NCI-H748 (cell line): ENCODE results near the gene KCNJ6.
"Not testable (repeated sequence)": the region's sequence is repeated elsewhere in the genome, so short reads cannot be mapped to it uniquely, and the experiment has no call there.

Experiments used
- DNase-seq: peaks from one replicate; lab custom pipeline; 2025; ENCODE audit not compliant: unreplicated experiment; lab: John Stamatoyannopoulos, UW

The KCNJ6 gene, protein sequence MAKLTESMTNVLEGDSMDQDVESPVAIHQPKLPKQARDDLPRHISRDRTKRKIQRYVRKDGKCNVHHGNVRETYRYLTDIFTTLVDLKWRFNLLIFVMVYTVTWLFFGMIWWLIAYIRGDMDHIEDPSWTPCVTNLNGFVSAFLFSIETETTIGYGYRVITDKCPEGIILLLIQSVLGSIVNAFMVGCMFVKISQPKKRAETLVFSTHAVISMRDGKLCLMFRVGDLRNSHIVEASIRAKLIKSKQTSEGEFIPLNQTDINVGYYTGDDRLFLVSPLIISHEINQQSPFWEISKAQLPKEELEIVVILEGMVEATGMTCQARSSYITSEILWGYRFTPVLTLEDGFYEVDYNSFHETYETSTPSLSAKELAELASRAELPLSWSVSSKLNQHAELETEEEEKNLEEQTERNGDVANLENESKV

DNA sequence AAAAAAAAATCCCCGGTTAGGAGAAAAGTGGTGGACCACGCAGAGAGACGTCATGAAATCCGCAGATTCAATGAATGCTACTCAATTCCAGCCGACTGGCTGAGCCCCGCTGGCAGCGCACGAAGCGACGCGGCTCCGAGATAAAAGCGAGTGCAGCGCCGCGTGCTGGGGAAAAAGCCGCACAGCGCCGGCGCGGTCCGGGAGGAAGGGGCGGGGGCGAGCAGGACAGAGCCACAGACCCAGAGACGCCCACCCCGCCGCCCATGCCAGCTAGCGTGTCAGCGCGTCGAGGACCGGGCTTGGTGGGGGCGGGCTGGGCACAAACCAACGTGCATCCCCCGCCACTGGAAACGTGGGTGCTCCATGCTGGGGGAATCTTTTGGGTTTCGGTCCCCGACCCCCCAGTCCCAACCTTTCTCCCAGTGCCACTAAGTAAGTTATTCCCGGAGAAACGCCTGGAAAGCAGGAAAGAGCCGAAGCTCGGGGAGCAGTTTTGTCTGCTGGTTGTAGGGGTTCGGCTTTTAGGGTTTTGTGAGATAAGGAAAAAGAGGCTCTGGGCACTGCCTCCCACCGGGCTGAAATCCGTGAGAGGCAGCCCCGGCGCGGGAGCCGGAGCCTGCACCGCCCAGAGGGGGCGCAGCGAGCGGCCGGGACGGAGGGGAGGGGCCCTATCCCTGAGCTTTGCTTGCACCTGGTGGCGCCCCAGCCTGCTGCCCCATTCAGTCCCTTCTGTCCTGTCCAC is at the start of gene KCNJ6:
Gene KCNJ6, minus strand, starts transcription at position 148 of the 742 bp plus-strand sequence. CDS start 75,775 bp downstream, outside the sequence.
- peak; percentile 92 for DNase-seq

DNA sequence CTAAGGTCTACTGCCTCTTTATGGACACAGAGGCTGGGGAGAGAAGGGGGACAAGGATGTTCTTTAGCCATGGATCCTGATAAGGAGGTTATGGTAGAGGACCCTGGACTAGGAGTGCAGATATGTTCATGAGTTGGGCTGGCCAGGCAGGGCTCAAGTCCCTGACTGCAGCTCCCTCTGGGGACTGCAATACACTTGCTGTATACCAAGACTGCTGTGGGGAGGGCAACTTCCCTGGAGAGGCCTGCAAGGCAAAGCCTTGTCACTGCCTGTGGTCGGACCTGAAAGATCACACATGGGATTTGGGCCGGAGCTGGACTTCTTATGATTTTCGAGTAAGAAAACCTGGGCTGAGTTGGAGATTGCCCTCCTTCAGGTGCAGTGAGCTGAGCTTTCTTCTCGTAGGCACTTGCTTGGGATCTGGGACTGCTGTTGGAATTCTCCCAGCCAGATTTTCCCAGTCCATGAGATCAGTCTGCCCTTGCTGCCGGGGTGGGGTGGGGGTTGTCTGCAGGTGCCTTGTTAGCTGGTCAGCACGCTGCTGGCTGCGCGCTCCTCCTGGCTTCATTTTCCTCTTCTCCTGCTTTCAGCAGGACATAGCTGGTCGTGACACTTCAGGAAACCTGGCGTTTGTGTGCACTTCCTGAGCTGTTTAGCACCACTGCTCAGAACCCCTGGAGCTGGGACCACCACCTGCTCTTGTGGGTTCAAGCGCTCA is 49.0 kb upstream of the KCNJ6 start:
- DNase-seq = no peak

DNA sequence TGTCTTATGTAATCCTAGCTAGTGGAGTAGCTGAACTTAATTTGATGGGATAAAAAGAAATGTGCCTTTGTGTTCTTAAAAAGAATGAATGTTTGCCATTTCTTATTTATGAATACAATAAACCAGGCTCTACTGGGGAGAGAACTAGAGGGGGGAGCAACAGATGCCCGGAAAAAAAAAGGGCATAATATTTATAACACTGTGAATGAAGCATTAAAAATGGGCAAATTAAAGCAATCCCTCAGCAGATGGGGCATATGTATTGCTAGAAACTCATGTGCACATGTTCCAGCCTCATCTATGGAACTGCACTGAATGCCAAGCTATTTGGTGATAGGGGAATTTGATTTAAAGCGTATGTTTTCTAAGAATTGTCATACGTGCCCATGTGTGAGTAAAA is 42.3 kb upstream of the KCNJ6 start:
- DNase-seq = no peak

DNA sequence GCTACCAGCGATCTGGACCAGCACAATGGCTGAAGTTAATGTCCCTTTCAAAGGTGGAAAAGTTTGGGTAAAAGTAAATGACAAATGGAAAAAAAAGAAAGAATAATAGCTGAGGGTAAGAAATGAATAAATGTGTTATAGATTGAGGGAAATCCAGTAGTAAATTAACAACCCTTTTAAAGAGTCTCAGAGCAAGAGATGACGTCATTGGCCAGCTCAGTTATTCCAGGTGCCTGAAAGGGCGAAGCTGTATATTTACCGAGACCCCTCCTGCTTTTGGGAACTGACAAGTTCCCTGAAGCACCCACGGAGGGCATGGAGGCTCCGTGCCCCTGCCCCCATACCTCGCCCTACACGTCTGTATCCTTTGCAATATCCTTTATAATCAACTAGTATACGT is 40.5 kb upstream of the KCNJ6 start:
- no peak for DNase-seq

DNA sequence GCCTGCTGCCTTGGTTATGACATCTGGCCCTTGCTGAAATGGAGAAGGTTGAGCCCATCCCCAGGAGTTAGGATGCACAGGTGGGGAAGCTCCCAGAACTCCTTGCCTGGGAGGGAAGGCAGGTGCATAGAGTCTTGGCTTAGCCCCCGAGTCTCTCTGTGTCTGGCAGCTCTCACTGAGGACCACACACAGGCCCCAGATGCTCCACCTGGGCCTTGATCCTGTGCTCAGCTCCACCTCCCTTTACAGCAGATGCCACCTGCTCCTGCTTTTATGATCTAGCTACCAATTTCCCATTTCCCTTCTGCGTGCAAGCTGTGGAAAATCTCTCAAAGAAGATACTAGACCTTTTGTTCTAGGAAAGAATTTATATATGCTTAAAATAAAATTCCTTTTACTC is 28.8 kb upstream of the KCNJ6 start:
- DNase-seq = no peak

DNA sequence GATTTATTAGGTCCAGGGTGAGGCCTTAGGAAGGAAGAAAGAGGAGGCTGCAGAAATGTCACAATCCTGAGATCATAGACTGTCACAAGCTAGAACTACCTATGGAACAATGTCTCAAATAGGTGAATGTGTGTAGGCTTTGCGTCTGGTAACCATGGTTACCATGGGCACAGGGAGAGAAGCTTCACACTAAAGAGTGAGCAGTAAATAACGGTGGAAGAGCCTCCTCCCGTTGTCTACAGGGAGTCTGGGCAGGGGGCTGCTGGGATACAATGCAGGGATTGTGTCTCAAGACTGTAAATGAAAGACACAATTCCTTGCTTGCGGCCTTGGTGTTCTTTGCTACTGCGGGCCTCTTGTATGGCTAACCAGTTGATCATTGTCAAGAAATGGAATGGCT is 28.2 kb upstream of the KCNJ6 start:
- peak; percentile 41 for DNase-seq

DNA sequence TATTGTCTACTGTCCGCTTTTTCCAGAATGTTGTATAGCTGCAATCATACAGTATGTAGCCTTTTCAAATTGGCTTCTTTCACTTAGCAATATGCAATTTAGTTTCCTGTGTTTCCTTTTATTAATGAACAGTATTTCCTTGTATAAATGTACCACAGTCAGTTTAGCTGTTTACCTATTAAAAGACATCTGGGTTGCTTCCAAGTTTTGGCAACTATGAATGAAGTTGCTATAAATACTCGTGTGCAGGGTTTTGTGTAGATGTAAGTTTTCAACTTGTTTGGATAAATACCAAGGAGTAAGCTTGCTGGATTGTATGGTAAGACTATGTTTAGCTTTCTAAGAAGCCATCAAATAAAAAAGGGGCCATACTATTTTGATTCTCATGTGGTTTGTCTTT is 24.4 kb upstream of the KCNJ6 start:
- DNase-seq = no peak

DNA sequence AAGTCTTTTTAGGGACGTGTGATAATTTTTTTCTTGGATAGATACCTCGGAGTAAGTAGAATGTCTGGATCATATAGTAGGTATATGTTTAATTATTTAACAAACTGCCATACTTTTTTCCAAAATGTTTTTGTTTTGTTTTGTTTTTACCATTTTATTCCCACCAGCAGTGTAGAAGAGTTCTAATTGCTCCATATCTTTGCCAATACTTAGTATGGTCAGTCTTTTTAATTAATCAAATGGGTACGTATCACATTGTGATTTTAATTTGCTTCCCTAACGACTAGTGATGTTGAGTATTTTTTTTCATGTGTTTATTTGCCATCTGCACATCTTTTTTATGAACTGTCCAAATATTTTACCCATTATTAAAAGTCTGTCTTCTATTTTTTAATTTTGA is 23.6 kb upstream of the KCNJ6 start:
- no peak for DNase-seq

DNA sequence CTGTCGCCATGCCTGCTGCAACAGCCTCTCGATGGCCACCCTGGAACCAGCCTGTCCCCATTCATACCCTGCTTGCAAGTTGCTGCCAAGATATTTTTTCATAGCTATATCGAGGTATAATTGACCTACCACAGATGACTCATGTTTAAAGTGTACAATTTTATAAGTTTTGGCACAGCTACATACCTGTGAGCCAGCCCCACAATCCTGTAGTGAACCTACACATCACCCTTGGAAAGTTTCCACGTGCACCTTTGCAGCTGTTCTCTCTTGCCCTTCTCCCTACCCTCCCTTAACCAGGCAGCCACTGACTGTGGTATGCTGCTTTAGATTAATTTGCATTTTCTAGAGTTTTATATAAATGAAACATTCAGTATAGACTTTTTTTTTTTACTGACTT is 23.0 kb upstream of the KCNJ6 start:
- DNase-seq = no peak

DNA sequence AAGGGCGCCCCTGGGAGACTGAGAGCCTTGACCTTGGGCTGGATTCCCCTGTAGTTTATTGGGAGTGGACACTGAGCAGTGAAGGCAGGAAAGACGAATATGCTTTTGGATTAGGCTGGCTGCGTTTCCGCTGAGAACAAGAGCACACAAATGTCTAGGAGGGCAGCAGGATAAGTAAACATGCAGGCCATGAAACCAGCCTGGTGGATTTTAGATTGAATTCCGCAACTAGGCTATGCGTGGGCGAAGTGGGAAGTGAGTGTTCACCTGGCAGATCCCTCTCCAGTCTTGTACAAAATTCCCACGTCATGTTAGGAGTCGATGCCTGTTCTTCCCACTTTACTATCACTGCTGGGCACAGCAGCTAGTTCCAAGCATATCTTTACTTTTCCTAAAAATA is 21.4 kb upstream of the KCNJ6 start:
- no peak for DNase-seq

DNA sequence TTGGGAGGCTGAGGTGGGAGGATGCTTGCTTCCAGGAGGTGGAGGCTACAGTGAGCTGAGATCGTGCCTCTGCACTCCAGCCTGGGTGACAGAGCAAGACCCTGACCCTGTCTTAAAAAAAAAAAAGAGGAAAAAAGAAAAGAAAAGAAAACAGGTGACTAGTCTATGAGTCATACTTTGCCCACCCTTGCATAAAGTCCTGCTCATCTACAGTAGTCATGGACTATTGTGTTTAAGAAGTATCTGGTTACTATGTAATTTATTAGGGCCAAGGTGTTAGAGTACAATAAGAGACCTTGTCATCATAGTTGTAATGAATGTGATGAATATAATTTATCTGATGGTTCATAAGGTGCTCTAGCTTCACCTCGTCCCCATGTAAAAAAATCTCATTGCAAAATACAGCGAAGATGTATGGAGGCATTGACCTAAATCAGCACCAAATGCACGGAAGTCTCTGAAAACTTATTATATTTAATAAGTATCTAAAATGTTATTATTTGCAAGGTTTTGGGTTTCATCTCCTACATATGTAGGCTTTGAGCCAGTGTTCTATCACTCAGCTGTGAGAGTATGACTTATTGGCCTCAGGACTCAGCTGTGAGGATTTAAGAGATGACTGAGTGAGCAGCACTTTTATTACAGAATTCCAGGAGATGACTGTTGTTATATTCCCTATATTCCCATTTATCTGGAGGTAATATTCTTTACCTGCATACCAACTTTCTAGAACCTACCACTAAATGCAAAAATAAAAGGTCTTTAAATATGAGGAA is 19.9 kb upstream of the KCNJ6 start:
- no peak for DNase-seq

DNA sequence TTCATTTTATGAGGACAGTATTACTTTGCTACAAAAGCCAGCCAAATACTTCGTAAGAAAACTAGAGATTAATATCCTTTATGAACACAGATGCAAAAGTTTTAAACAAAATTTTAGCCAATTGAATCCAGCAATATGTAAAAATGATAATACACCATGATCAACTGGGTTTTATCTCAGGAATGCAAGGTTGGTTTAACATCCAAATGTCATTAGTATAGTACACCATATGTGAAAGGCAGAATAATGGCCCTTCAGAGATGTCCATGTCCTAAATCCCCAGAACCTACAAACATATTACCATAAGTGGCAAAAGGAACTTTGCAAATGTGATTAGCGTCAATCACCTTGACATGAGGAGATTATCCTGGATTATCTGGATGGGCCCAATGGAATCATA is 16.7 kb upstream of the KCNJ6 start:
- DNase-seq = no peak

DNA sequence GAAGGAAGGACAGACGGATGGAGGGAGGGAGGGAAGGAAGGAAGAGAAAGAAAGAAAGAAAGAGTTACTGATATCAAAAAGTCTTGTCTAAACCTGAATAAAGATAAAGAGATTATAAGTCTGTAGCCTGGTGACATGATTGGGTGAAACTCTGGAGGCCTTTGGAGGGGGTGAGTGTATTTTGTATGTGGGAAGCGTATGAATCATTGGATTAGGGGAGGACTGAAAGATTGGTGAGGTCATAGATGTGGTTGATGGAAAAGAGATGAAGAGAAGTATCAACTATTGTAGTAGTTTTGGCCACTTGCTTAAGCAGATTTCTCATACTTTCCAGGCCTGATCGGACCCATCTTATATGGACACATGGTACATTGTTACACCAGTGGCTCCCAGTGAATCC is 11.5 kb upstream of the KCNJ6 start:
- no peak for DNase-seq

DNA sequence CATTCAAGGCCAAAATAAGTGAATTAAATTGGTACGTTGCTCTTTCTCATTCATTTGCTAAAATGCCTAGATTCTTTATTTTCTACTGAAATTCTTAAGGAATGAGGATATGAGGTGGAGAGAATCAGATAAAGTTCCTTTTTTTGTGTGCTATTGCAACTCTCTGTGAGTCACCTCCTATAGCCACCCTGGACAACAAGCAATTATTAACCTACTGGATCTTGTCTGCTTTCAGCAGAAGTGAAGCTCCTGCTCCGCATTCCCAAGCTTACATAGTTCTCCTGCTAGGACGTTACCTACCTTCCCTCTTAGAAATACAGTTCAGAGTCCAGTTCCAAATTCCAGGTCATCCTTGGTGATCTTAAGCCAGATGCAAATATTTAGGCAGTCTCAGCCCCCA is 4.8 kb upstream of the KCNJ6 start:
- DNase-seq = no peak

DNA sequence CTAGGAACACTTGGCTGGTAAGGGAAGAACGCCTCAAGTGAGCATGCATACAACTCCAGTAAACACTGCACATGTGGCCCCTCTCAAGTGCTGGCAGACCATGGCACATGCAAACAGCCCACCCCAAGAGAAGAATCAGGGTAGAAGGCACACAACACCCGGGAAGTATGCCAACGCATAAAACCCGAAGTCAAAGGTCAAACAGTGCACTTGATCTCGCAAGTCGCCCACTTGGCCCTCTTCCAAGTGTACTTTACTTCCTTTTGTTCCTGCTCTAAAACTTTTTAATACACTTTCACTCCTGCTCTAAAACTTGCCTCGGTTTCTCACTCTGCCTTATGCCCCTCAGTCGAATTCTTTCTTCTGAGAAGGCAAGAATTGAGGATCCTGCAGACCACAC is 4.0 kb upstream of the KCNJ6 start:
- not testable (repeated sequence) for DNase-seq

DNA sequence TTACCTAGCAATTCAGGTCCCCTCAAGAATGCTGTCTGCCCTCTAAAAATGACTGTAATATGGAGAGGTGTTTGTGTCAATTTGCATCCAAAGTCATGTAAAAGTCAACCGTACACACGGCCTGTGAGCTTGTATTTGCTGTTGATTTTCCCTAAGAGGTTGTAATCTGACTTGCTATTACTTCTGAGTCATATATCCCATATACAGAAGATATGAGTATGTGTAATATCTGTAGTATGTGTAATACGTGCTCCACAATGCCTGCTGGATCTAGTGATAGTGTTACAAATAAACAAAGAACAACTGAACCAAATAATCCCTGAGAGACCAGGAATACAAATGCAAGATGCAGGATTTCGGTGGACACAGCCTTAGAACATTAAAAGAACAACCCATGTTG is 1.4 kb upstream of the KCNJ6 start:
- DNase-seq = no peak

DNA sequence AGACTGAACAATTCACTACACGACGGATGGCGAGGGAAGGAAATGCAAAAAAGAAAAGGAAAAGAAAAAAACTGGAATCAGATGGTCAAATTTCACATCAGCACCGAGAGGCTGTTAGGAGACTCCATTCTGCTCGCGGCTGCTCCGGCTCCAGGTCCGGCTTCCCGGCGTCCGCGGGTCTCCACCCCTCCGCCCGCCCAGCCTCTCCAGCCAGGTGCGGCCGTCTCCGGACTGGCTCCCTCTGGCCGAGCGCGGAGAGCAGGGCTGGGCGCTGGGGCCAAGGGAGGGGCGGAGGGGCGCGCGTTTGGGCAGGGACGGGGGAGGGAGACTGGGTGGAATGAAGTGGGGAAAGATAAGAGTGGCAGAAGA is 332 bp downstream of the KCNJ6 start:
- DNase-seq = peak; percentile 87

DNA sequence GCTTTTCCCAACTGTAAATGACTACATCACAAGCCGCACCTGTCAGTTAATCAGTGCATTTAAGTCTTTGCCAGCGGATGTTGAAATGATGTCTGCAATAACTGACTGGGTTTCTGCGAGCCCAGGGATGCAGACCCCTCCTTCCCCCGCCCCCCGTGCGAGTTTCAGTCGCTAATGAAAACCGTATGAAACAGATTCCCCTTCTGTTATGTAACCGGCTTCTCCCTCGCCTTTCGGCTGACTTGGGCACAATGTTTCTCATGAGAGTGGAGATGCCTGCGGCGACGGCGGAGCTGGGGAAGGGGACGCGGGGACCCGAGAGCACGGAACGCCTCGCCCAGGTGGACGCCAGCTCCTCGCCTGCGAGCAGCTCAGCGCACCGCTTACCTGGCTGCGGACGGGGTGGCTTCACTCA is 753 bp downstream of the KCNJ6 start:
- peak; percentile 85 for DNase-seq

DNA sequence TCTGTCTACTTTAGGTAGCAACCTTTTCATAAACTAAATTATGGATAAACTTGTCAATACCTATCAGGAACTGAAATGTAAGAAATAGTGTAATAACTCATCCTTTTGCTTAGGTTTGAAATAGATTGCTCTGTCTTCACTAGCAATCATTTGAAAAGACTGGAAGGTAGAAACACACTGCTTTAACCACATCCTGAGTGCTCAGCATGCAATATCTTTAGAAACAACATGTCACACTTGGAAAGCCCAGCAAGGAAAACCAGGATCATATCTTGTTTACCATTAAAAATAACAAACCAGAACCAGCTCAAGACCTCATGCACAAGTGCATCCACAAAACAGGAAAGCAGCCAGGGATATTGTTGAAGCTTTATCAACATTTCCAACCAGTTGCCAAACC is 3.6 kb downstream of the KCNJ6 start:
- DNase-seq = no peak

DNA sequence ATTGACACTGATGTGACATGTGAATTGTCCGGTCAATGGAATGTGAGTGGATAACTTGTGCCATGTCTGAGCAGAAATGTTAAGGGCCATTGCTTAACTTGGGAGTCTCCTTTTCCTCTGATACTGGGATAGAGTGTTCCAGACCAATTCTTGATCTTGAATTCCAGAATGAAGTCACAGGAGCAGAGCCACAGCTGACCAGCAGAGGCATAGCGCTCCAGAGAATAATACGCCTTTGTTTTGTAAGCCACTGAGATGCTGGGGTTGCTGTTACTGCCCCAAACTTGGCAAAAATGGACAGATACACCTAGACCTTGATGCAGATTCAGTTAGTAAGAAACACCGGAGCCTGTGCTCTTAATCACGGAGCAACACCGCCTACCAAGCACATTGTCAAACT is 6.3 kb downstream of the KCNJ6 start:
- no peak for DNase-seq

DNA sequence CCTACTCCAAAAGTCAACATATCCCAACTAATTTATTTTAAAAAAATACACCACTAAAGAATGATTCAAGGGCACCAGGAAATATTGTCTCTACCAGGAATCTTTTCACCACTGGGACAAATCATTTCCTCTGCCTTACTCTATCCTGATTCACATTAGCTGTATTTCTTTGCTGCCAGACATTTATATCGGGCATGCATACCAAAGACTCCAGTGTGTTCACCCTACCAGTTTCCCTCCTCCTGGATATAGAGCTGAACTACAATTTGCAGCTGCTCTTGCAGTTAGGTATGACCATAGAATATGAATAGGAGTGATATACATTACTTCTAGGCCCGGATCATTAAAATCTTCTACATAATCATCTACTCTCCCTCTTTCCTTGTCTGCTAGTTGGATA is 7.6 kb downstream of the KCNJ6 start:
- no peak for DNase-seq
